ENCODE data around the gene DMBT1. TPM values are rescaled to one million over a fixed set of nuclear protein-coding genes. Genes with fewer than 3 reads are reported as not detected.

DMBT1 gene
- total and polyA plus RNA-seq, 4 donors, result 0.03 TPM; not detected in 3

DNA sequence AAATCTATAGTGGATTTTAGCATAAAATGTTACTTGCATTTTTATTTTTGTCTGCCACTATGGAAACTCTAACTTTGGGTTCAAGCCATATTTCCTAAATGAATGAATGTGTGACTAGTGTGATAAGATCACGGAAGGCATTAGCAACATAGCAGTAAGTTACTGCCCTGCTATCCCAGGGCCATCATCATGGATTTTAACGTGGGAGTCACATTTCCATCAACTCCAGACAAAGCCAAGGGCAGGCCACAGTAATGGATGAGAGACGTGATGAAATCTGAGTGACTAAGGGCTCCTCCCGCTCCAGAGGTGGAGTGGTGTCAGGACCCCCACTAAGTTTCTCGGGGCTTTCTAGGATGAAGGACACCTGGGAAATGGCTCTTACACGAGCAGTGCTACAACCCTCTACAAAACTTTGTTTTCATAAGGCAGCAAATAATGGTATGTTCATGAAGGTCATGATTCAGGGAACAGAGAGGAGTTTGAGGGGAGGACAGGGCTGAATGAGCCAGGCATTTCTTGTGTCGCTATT lies 104.8 kb downstream of the DMBT1 start (continued):
- TF ChIP-seq, protein P1, sequence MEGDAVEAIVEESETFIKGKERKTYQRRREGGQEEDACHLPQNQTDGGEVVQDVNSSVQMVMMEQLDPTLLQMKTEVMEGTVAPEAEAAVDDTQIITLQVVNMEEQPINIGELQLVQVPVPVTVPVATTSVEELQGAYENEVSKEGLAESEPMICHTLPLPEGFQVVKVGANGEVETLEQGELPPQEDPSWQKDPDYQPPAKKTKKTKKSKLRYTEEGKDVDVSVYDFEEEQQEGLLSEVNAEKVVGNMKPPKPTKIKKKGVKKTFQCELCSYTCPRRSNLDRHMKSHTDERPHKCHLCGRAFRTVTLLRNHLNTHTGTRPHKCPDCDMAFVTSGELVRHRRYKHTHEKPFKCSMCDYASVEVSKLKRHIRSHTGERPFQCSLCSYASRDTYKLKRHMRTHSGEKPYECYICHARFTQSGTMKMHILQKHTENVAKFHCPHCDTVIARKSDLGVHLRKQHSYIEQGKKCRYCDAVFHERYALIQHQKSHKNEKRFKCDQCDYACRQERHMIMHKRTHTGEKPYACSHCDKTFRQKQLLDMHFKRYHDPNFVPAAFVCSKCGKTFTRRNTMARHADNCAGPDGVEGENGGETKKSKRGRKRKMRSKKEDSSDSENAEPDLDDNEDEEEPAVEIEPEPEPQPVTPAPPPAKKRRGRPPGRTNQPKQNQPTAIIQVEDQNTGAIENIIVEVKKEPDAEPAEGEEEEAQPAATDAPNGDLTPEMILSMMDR (IDR thresholded peaks at IDR 0.05; ENCODE audit: low read depth, low read length, missing input control), result no peak
- TF ChIP-seq YY1 (IDR thresholded peaks at IDR 0.05) (no peak), NR2F2 (IDR thresholded peaks at IDR 0.05) (no peak), HNF4G (IDR thresholded peaks at IDR 0.05) (no peak), FOXA1 (IDR thresholded peaks at IDR 0.05) (no peak), RAD21 (IDR thresholded peaks at IDR 0.05) (no peak), TAF1 (conservative IDR thresholded peaks at IDR 0.05) (no peak), FOXA2 (IDR thresholded peaks at IDR 0.05) (no peak), RXRA (IDR thresholded peaks at IDR 0.05) (no peak)

DNA sequence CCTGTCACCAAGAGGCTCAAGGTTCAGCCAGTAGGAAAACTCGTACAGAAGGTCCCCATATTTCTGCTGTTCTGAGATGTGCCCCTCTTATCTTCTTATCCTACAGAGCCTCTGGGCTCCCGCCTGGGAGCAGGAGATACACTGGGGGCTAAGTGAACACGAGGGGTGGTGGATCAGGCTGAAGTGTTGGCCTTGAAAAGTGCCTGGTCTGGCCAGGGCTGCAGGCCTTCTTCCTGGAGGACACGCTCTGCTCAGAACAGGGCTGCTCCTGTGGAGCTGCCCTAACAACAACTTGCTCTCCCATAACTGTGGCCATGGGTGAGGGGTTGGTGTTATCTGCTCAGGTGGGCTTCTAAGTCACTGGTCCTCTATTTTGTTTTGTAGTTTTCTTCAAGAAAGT lies 105.4 kb downstream of the DMBT1 start:
- no peak overlapping the region for H3K4me3 ChIP-seq (ENCODE audit: low read depth in 1 of 3, low read length in 3 of 3)
- 77% methylated on average over 4 of the region's 4 CpGs for WGBS
- no peaks in the 10 kb centered on the region for H3K9me3 ChIP-seq (ENCODE audit: control insufficient read depth in 4 of 4, low read length in 3 of 4)
- H3K9ac ChIP-seq (ENCODE audit: low read depth in 1 of 2, low read length in 2 of 2), result no peak overlapping the region
- DNase-seq (ENCODE audit: low spot score), result no peak
- no peaks in the 10 kb centered on the region for H3K4me1 ChIP-seq (ENCODE audit: control insufficient read depth in 4 of 4, insufficient read depth in 4 of 4, low read length in 3 of 4)
- no peak for TF ChIP-seq SP1 (IDR thresholded peaks at IDR 0.05)
- no peak for TF ChIP-seq NR2F2 (IDR thresholded peaks at IDR 0.05)
- TF ChIP-seq JUND (IDR thresholded peaks at IDR 0.05), result no peak
- TF ChIP-seq RAD21 (IDR thresholded peaks at IDR 0.05), result no peak
- TF ChIP-seq, protein P2, sequence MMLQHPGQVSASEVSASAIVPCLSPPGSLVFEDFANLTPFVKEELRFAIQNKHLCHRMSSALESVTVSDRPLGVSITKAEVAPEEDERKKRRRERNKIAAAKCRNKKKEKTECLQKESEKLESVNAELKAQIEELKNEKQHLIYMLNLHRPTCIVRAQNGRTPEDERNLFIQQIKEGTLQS (IDR thresholded peaks at IDR 0.05), result no peak
- TF ChIP-seq RXRA (IDR thresholded peaks at IDR 0.05), result no peak
- TF ChIP-seq, protein P1 (IDR thresholded peaks at IDR 0.05; ENCODE audit: low read depth, low read length, missing input control), result no peak
- TF ChIP-seq, protein P3, sequence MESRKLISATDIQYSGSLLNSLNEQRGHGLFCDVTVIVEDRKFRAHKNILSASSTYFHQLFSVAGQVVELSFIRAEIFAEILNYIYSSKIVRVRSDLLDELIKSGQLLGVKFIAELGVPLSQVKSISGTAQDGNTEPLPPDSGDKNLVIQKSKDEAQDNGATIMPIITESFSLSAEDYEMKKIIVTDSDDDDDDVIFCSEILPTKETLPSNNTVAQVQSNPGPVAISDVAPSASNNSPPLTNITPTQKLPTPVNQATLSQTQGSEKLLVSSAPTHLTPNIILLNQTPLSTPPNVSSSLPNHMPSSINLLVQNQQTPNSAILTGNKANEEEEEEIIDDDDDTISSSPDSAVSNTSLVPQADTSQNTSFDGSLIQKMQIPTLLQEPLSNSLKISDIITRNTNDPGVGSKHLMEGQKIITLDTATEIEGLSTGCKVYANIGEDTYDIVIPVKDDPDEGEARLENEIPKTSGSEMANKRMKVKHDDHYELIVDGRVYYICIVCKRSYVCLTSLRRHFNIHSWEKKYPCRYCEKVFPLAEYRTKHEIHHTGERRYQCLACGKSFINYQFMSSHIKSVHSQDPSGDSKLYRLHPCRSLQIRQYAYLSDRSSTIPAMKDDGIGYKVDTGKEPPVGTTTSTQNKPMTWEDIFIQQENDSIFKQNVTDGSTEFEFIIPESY (IDR thresholded peaks at IDR 0.05), result no peak
- TF ChIP-seq HNF4G (IDR thresholded peaks at IDR 0.05), result no peak
- TF ChIP-seq TAF1 (conservative IDR thresholded peaks at IDR 0.05), result no peak
- no peak for TF ChIP-seq GABPA (IDR thresholded peaks at IDR 0.05 in 1 of 2, conservative IDR thresholded peaks at IDR 0.05 in 1 of 2)
- no peak for TF ChIP-seq HNF4A (conservative IDR thresholded peaks at IDR 0.05)
- TF ChIP-seq, protein P4, sequence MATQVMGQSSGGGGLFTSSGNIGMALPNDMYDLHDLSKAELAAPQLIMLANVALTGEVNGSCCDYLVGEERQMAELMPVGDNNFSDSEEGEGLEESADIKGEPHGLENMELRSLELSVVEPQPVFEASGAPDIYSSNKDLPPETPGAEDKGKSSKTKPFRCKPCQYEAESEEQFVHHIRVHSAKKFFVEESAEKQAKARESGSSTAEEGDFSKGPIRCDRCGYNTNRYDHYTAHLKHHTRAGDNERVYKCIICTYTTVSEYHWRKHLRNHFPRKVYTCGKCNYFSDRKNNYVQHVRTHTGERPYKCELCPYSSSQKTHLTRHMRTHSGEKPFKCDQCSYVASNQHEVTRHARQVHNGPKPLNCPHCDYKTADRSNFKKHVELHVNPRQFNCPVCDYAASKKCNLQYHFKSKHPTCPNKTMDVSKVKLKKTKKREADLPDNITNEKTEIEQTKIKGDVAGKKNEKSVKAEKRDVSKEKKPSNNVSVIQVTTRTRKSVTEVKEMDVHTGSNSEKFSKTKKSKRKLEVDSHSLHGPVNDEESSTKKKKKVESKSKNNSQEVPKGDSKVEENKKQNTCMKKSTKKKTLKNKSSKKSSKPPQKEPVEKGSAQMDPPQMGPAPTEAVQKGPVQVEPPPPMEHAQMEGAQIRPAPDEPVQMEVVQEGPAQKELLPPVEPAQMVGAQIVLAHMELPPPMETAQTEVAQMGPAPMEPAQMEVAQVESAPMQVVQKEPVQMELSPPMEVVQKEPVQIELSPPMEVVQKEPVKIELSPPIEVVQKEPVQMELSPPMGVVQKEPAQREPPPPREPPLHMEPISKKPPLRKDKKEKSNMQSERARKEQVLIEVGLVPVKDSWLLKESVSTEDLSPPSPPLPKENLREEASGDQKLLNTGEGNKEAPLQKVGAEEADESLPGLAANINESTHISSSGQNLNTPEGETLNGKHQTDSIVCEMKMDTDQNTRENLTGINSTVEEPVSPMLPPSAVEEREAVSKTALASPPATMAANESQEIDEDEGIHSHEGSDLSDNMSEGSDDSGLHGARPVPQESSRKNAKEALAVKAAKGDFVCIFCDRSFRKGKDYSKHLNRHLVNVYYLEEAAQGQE (IDR thresholded peaks at IDR 0.05), result no peak
- no peak overlapping the region for H3K27ac ChIP-seq (ENCODE audit: low read depth in 1 of 2, low read length in 2 of 2)
- H3K36me3 ChIP-seq (ENCODE audit: control insufficient read depth in 4 of 4, insufficient read depth in 3 of 4, low read depth in 1 of 4, low read length in 3 of 4), result no peaks in the 10 kb centered on the region
- no peaks in the 10 kb centered on the region for H3K27me3 ChIP-seq (ENCODE audit: control insufficient read depth in 4 of 4, insufficient read depth in 4 of 4, low read length in 3 of 4)

Data from liver (tissue), 9 donors.